Measurements from ENCODE around the gene SLC26A4. TPM values are rescaled to one million over a fixed set of nuclear protein-coding genes. Genes with fewer than 3 reads are reported as not detected.

SLC26A4 gene
- total and polyA plus RNA-seq, 4 donors: 1.4 to 3.5 (median 2.6) TPM

- no peaks in the 10 kb centered on the region for H3K36me3 ChIP-seq (ENCODE audit: control insufficient read depth in 1 of 2, insufficient read depth in 2 of 2, low read length in 1 of 2)
- H3K4me1 ChIP-seq (ENCODE audit: control insufficient read depth in 1 of 2, insufficient read depth in 2 of 2, low read length in 2 of 2): no peaks in the 10 kb centered on the region
- no peak overlapping the region for H3K4me3 ChIP-seq (ENCODE audit: low read length in 2 of 2)
- DNase-seq: no peak
- H3K27ac ChIP-seq (ENCODE audit: low read depth in 1 of 2, low read length in 2 of 2): no peak overlapping the region
- WGBS, 2 donors: 57 to 70% methylated on average over 3 of the region's 3 CpGs
- intact Hi-C loops (cut with DNase I): no loop called here
- ATAC-seq (ENCODE audit: low FRiP score): no peak
- no peaks in the 10 kb centered on the region for H3K9me3 ChIP-seq (ENCODE audit: control insufficient read depth, low read length)
- H3K27me3 ChIP-seq (ENCODE audit: control insufficient read depth in 1 of 2, insufficient read depth in 2 of 2, low read length in 1 of 2): no peaks in the 10 kb centered on the region
Observed at GRCh38 chr7:107667341-107667740, 6.7 kb downstream of the SLC26A4 start.

GRCh38 chr7:107668296-107668695, 7.7 kb downstream of the SLC26A4 start:
- no peak overlapping the region for H3K27ac ChIP-seq (ENCODE audit: low read depth in 1 of 2, low read length in 2 of 2)
- ATAC-seq (ENCODE audit: low FRiP score) (no peak), DNase-seq (no peak)
- H3K4me3 ChIP-seq (ENCODE audit: low read length in 2 of 2): no peak overlapping the region
- H3K27me3 ChIP-seq (ENCODE audit: control insufficient read depth in 1 of 2, insufficient read depth in 2 of 2, low read length in 1 of 2): no peaks in the 10 kb centered on the region
- intact Hi-C loops (cut with DNase I): no loop called here
- no peaks in the 10 kb centered on the region for H3K36me3 ChIP-seq (ENCODE audit: control insufficient read depth in 1 of 2, insufficient read depth in 2 of 2, low read length in 1 of 2)
- 80 to 82% methylated on average over 4 of the region's 4 CpGs for WGBS, 2 donors
- H3K4me1 ChIP-seq (ENCODE audit: control insufficient read depth in 1 of 2, insufficient read depth in 2 of 2, low read length in 2 of 2): no peaks in the 10 kb centered on the region
- no peaks in the 10 kb centered on the region for H3K9me3 ChIP-seq (ENCODE audit: control insufficient read depth, low read length)

DNA sequence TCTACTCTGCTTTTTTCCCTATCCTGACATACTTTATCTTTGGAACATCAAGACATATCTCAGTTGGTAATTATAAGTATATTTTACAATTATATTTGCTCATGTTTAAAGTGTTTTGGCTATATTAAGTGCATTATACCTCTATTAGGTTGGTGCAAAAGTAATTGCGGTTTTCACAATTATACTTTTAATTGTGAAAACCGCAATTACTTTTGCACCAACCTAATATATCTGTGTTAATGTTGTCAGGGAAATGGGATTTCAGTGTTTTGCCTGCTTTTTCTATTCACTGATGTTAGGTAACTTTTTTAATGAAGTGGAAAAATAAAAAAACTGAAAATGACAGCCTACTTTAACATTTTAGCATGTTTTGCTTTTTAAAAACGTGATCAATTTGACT, 11.6 kb downstream of the SLC26A4 start:
- DNase-seq (no peak), ATAC-seq (ENCODE audit: low FRiP score) (no peak)
- H3K9me3 ChIP-seq (ENCODE audit: control insufficient read depth, low read length): no peaks in the 10 kb centered on the region
- H3K27me3 ChIP-seq (ENCODE audit: control insufficient read depth in 1 of 2, insufficient read depth in 2 of 2, low read length in 1 of 2): no peaks in the 10 kb centered on the region
- H3K4me3 ChIP-seq (ENCODE audit: low read length in 2 of 2): no peak overlapping the region
- H3K4me1 ChIP-seq (ENCODE audit: control insufficient read depth in 1 of 2, insufficient read depth in 2 of 2, low read length in 2 of 2): no peaks in the 10 kb centered on the region
- H3K36me3 ChIP-seq (ENCODE audit: control insufficient read depth in 1 of 2, insufficient read depth in 2 of 2, low read length in 1 of 2): no peaks in the 10 kb centered on the region
- 84 to 89% methylated on average over 3 of the region's 3 CpGs for WGBS, 2 donors
- intact Hi-C loops (cut with DNase I): no loop called here
- H3K27ac ChIP-seq (ENCODE audit: low read depth in 1 of 2, low read length in 2 of 2): no peak overlapping the region

DNA sequence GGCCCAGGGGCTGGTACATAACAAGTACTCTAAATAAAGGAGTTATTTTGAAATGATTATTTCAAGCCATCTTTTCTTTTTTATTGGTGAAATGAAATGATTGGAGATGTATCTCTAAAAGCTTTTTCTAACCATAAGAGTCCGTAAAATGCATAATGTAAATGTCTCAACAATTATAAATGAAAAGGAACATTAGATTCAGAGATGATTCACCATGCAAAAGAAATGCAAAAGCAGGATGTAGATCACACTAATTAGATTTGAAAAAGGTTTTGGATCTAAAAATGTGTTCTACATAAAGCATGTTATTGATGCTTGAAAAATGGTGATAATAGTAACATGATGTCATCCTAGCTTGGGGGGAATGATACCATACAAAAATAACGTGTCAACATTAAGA, 15.6 kb downstream of the SLC26A4 start:
- no peaks in the 10 kb centered on the region for H3K9me3 ChIP-seq (ENCODE audit: control insufficient read depth, low read length)
- H3K36me3 ChIP-seq (ENCODE audit: control insufficient read depth in 1 of 2, insufficient read depth in 2 of 2, low read length in 1 of 2): no peaks in the 10 kb centered on the region
- no peak for DNase-seq
- ATAC-seq (ENCODE audit: low FRiP score): no peak
- 74 to 77% methylated on average over 2 of the region's 2 CpGs for WGBS, 2 donors
- no peak overlapping the region for H3K27ac ChIP-seq (ENCODE audit: low read depth in 1 of 2, low read length in 2 of 2)
- no peaks in the 10 kb centered on the region for H3K4me1 ChIP-seq (ENCODE audit: control insufficient read depth in 1 of 2, insufficient read depth in 2 of 2, low read length in 2 of 2)
- no peaks in the 10 kb centered on the region for H3K27me3 ChIP-seq (ENCODE audit: control insufficient read depth in 1 of 2, insufficient read depth in 2 of 2, low read length in 1 of 2)
- H3K4me3 ChIP-seq (ENCODE audit: low read length in 2 of 2): no peak overlapping the region
- intact Hi-C loops (cut with DNase I): no loop called here

GRCh38 chr7:107678110-107678753, 17.6 kb downstream of the SLC26A4 start:
- ATAC-seq (ENCODE audit: low FRiP score) (no peak), DNase-seq (no peak)
- H3K4me3 ChIP-seq (ENCODE audit: low read length in 2 of 2): no peak overlapping the region
- no peaks in the 10 kb centered on the region for H3K9me3 ChIP-seq (ENCODE audit: control insufficient read depth, low read length)
- H3K27me3 ChIP-seq (ENCODE audit: control insufficient read depth in 1 of 2, insufficient read depth in 2 of 2, low read length in 1 of 2): no peaks in the 10 kb centered on the region
- 86 to 93% methylated on average over 1 of the region's 1 CpG for WGBS, 2 donors
- H3K4me1 ChIP-seq (ENCODE audit: control insufficient read depth in 1 of 2, insufficient read depth in 2 of 2, low read length in 2 of 2): no peaks in the 10 kb centered on the region
- no peak overlapping the region for H3K27ac ChIP-seq (ENCODE audit: low read depth in 1 of 2, low read length in 2 of 2)
- intact Hi-C loops (cut with DNase I): no loop called here
- H3K36me3 ChIP-seq (ENCODE audit: control insufficient read depth in 1 of 2, insufficient read depth in 2 of 2, low read length in 1 of 2): no peaks in the 10 kb centered on the region

DNA sequence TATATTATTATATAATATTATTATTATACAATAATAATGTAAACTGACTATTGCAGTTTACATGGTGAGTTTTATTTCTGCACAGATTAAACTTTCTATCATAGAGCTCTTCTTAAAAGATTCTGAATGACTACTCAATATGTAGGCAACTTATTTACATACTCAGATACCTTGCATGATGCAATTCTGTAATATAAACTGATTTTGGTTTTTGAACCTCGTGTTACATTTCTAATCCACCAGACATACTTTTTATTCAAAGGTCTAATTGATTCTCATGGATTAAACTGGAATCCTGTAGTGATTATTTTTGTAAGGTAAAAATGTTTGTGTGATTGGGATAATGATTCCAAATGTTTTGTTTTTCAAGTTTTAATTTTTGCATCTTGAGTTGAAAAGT, 19.9 kb downstream of the SLC26A4 start:
- no peaks in the 10 kb centered on the region for H3K27me3 ChIP-seq (ENCODE audit: control insufficient read depth in 1 of 2, insufficient read depth in 2 of 2, low read length in 1 of 2)
- H3K4me1 ChIP-seq (ENCODE audit: control insufficient read depth in 1 of 2, insufficient read depth in 2 of 2, low read length in 2 of 2): no peaks in the 10 kb centered on the region
- H3K9me3 ChIP-seq (ENCODE audit: control insufficient read depth, low read length): no peaks in the 10 kb centered on the region
- whole genome bisulfite sequencing, 2 donors: 59 to 61% methylated on average over 1 of the region's 1 CpG
- no peak for DNase-seq
- H3K27ac ChIP-seq (ENCODE audit: low read depth in 1 of 2, low read length in 2 of 2): no peak overlapping the region
- ATAC-seq (ENCODE audit: low FRiP score): no peak
- H3K36me3 ChIP-seq (ENCODE audit: control insufficient read depth in 1 of 2, insufficient read depth in 2 of 2, low read length in 1 of 2): no peaks in the 10 kb centered on the region
- no peak overlapping the region for H3K4me3 ChIP-seq (ENCODE audit: low read length in 2 of 2)
- intact Hi-C loops (cut with DNase I): no loop called here

GRCh38 chr7:107682886-107683285, 22.3 kb downstream of the SLC26A4 start:
- H3K4me1 ChIP-seq (ENCODE audit: control insufficient read depth in 1 of 2, insufficient read depth in 2 of 2, low read length in 2 of 2): no peaks in the 10 kb centered on the region
- no peak overlapping the region for H3K27ac ChIP-seq (ENCODE audit: low read depth in 1 of 2, low read length in 2 of 2)
- H3K4me3 ChIP-seq (ENCODE audit: low read length in 2 of 2): no peak overlapping the region
- WGBS, 2 donors: 93 to 94% methylated on average over 5 of the region's 5 CpGs
- H3K9me3 ChIP-seq (ENCODE audit: control insufficient read depth, low read length): no peaks in the 10 kb centered on the region
- H3K36me3 ChIP-seq (ENCODE audit: control insufficient read depth in 1 of 2, insufficient read depth in 2 of 2, low read length in 1 of 2): no peaks in the 10 kb centered on the region
- DNase-seq (no peak), ATAC-seq (ENCODE audit: low FRiP score) (no peak)
- no peaks in the 10 kb centered on the region for H3K27me3 ChIP-seq (ENCODE audit: control insufficient read depth in 1 of 2, insufficient read depth in 2 of 2, low read length in 1 of 2)
- intact Hi-C loops (cut with DNase I): no loop called here

DNA sequence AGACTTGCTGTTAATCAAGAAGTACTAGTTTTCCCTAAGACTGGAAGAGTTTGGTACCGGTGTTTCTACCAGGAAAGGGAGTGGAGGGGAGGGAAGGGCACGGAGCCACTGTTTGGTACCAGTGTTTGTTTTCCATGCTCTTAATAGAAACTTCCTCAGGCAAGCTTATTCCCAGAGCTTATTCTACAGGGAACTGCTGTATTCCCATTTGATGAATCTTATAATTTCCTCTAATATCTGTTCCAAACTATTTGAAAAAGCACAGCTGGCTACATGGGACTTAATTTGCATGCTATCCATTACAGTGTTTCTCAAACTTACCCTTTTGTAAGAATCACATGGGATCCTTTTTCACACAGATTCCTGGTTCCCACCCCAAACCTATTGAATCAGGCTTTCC, 23.7 kb downstream of the SLC26A4 start:
- 65 to 69% methylated on average over 2 of the region's 2 CpGs for WGBS, 2 donors
- H3K9me3 ChIP-seq (ENCODE audit: control insufficient read depth, low read length): no peaks in the 10 kb centered on the region
- H3K27ac ChIP-seq (ENCODE audit: low read depth in 1 of 2, low read length in 2 of 2): no peak overlapping the region
- no peaks in the 10 kb centered on the region for H3K4me1 ChIP-seq (ENCODE audit: control insufficient read depth in 1 of 2, insufficient read depth in 2 of 2, low read length in 2 of 2)
- DNase-seq (no peak), ATAC-seq (ENCODE audit: low FRiP score) (no peak)
- H3K27me3 ChIP-seq (ENCODE audit: control insufficient read depth in 1 of 2, insufficient read depth in 2 of 2, low read length in 1 of 2): no peaks in the 10 kb centered on the region
- H3K4me3 ChIP-seq (ENCODE audit: low read length in 2 of 2): no peak overlapping the region
- no peaks in the 10 kb centered on the region for H3K36me3 ChIP-seq (ENCODE audit: control insufficient read depth in 1 of 2, insufficient read depth in 2 of 2, low read length in 1 of 2)
- intact Hi-C loops (cut with DNase I): no loop called here

DNA sequence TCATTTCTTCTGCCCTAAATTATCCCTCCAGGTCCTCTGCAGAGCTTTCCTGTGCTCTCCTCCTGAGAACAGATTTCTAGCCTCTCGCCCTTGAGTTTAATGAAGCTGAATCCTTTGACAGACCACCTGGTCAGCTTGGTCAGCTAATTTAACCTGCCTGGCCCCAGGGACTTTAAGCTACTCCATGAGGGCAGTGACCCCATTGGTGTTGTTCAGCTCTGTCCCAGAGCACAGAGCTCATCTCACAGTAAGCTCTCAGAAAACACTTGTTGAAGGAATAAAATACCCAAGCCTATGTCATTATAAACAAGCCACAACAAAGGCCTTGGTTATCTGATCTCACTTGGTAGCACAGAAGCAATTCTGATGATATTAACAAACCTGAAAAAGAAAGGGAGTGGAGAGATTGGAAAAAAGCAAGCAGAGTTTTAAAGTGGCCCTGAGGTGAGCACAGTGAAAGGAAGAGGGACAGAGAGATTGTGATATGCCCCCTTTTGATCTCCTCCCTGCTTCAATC, 24.4 kb downstream of the SLC26A4 start:
- DNase-seq: no peak
- H3K27me3 ChIP-seq (ENCODE audit: control insufficient read depth in 1 of 2, insufficient read depth in 2 of 2, low read length in 1 of 2): no peaks in the 10 kb centered on the region
- H3K4me1 ChIP-seq (ENCODE audit: control insufficient read depth in 1 of 2, insufficient read depth in 2 of 2, low read length in 2 of 2): no peaks in the 10 kb centered on the region
- no peaks in the 10 kb centered on the region for H3K36me3 ChIP-seq (ENCODE audit: control insufficient read depth in 1 of 2, insufficient read depth in 2 of 2, low read length in 1 of 2)
- H3K9me3 ChIP-seq (ENCODE audit: control insufficient read depth, low read length): no peaks in the 10 kb centered on the region
- no peak for ATAC-seq (ENCODE audit: low FRiP score)
- intact Hi-C loops (cut with DNase I): no loop called here
- H3K4me3 ChIP-seq (ENCODE audit: low read length in 2 of 2): no peak overlapping the region
- WGBS, 2 donors: 97 to 100% methylated on average over 1 of the region's 1 CpG
- no peak overlapping the region for H3K27ac ChIP-seq (ENCODE audit: low read depth in 1 of 2, low read length in 2 of 2)

Data from aorta (tissue), 5 donors.